ENCODE results near the gene GPR27. TPM values are rescaled to one million over a fixed set of nuclear protein-coding genes. Genes with fewer than 3 reads are reported as not detected.

Gene GPR27
- total RNA-seq, 2 experiments from 2014 or later, result 0.74 to 0.93 TPM

DNA sequence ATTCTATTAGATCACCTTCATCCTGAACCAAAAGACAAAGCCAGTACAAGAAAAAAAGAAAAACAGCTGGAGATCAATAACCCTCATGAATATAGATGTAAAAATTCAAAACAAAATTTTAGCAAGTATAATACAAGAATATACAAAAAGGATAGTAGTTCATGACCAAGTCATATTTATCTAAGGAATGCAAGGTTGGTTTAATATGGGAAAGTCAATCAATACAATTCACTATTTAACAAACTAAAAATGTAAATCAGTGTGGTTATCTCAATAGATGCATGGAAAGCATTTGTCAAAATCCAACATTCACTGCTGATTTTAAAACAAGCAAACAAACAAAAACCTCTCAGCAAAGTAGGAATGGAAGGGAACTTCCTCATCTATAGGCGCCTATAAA, 11.0 kb upstream of the GPR27 start:
- Mint-ChIP-seq H3K9me3 (peaks cover 29% of the 10 kb centered on the region), H3K36me3 (ENCODE audit: low read depth) (peaks cover 3% of the 10 kb centered on the region), H3K4me3 (no peak overlapping the region), H3K4me1 (ENCODE audit: low read depth) (no peaks in the 10 kb centered on the region), H3K27ac (no peak overlapping the region), H3K27me3 (ENCODE audit: low read depth) (peaks cover 2% of the 10 kb centered on the region)
- no peak for DNase-seq
- intact Hi-C loops (cut with micrococcal nuclease), result no loop called here
- CTCF ChIA-PET, result interaction anchor here (0.6 to 2.5 kb wide), 2 partner anchors 13 to 490 kb away, joined by 3 to 11 read pairs; no protein-coding TSS in a partner anchor

DNA sequence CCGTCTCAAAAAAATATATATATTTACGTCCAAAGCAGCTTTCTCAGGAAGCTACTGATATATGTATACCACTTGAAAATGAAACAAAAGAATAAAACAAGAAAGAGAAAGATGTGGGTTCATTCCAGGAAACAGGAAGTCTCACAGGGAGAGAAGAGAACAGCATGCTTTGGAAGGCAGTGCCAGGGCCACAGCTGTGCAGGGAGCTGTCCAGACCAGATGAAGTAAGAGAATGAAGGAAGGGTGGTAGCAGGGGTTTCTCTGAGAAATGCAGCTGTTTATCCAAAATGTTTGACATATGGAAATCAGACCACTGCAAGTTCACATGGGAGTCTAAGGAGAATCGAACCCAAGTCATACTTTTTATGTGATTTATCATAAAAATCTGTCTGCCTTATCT, 8.9 kb upstream of the GPR27 start:
- CTCF ChIA-PET, result no interaction called here
- no peak overlapping the region for H3K27ac Mint-ChIP-seq

DNA sequence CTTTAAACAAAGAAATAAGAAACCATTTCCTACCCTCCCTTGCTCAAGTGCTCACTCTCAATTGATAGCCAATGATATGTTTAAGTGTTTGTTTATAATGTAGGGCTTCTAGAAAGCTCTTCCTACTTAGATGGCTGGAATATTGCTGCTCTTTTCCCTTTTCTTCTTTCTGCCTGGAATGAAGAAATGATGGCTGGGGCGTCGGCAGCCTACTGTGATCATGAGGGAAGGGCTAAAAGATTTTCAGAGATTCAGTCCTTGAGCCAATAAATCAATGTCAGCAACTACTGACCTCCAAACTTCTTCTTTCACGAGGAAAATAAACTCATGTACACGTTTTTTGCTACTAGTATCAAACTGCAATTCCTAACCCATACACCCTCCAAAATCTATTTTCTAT, 2.1 kb upstream of the GPR27 start:
- CTCF ChIA-PET, result no interaction called here
- Mint-ChIP-seq H3K27me3 (ENCODE audit: low read depth) (peaks cover 29% of the 10 kb centered on the region), H3K9me3 (no peaks in the 10 kb centered on the region), H3K36me3 (ENCODE audit: low read depth) (no peaks in the 10 kb centered on the region), H3K4me3 (no peak overlapping the region), H3K27ac (no peak overlapping the region), H3K4me1 (ENCODE audit: low read depth) (peaks cover 7% of the 10 kb centered on the region)
- no peak for DNase-seq
- intact Hi-C loops (cut with micrococcal nuclease), result loop anchor here (5.0 kb wide), 1 partner anchor 39 kb away; no protein-coding TSS in a partner anchor

More for the DNA sequence above, 8.9 kb upstream of the GPR27 start:
- Mint-ChIP-seq H3K4me3 (no peak overlapping the region), H3K9me3 (peaks cover 29% of the 10 kb centered on the region), H3K4me1 (ENCODE audit: low read depth) (no peaks in the 10 kb centered on the region), H3K36me3 (ENCODE audit: low read depth) (peaks cover 3% of the 10 kb centered on the region), H3K27me3 (ENCODE audit: low read depth) (no peaks in the 10 kb centered on the region)
- intact Hi-C loops (cut with micrococcal nuclease), result no loop called here
- no peak for DNase-seq

DNA sequence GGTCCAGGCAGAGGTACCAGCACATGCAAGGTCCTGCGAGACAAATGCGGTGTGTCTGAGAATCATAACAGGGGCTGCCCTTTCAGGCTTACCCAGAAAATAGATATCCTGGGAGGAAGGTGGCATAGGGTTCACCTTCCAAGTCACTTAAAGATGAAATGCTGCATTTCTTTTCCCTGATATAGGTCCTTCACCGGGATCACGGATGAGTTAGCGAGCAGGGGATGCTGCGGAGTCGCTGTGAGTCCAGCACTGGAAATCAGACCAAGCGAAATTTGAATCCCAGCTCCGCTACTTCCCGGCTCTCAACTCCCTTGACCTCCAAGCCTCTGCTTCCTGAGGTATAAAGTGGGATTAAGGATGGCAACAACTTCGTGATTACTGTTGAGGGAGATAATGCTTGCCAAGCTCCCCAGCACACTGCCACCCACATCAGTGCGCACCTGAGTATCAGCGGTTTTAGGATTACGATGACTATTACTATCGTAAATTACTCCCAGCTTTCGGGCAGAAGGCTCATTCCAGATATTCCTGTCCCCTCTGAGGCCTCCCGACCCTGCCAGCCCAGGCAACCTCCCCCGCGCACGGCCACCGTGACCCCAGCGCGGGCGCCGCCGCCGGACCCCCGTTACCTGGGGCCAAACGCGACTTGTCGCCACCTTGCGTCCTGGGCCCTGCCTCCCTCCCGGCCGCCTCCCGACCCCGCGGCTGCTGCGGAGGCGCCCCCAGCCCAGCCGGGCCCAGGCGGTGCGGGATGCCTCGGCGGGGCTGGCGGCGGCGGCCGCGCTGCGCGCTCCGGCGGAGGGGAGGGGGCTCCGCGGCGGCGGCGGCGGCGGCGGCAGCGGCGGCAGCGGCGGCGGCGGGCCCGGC, 589 bp upstream of the GPR27 start:
- H3K4me3 Mint-ChIP-seq, result peak overlapping the region; percentile 64
- no peaks in the 10 kb centered on the region for H3K36me3 Mint-ChIP-seq (ENCODE audit: low read depth)
- H3K4me1 Mint-ChIP-seq (ENCODE audit: low read depth), result peaks cover 7% of the 10 kb centered on the region
- H3K9me3 Mint-ChIP-seq, result no peaks in the 10 kb centered on the region
- DNase-seq, result no peak
- no peak overlapping the region for H3K27ac Mint-ChIP-seq
- intact Hi-C loops (cut with micrococcal nuclease), result loop anchor here (1.0 to 5.0 kb wide), 2 partner anchors 23 to 41 kb away; no protein-coding TSS in a partner anchor
- CTCF ChIA-PET, result interaction anchor here (0.7 to 1.7 kb wide), 3 partner anchors 42 to 1246 kb away, joined by 3 to 8 read pairs (median 4); no protein-coding TSS in a partner anchor
- peaks cover 33% of the 10 kb centered on the region for H3K27me3 Mint-ChIP-seq (ENCODE audit: low read depth)

DNA sequence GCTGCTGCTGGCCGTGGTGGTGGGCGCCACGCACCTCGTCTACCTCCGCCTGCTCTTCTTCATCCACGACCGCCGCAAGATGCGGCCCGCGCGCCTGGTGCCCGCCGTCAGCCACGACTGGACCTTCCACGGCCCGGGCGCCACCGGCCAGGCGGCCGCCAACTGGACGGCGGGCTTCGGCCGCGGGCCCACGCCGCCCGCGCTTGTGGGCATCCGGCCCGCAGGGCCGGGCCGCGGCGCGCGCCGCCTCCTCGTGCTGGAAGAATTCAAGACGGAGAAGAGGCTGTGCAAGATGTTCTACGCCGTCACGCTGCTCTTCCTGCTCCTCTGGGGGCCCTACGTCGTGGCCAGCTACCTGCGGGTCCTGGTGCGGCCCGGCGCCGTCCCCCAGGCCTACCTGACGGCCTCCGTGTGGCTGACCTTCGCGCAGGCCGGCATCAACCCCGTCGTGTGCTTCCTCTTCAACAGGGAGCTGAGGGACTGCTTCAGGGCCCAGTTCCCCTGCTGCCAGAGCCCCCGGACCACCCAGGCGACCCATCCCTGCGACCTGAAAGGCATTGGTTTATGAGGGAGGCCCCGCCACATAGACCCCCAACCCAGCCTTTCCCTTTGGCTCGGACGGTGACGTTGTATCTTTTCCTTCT, 1.1 kb downstream of the GPR27 start:
- CTCF ChIA-PET, result interaction anchor here (0.9 kb wide), 1 partner anchor 30 kb away, joined by 3 read pairs; no protein-coding TSS in a partner anchor
- Mint-ChIP-seq H3K4me3 (peak overlapping the region; percentile 60), H3K9me3 (no peaks in the 10 kb centered on the region), H3K36me3 (ENCODE audit: low read depth) (no peaks in the 10 kb centered on the region), H3K27ac (no peak overlapping the region), H3K27me3 (ENCODE audit: low read depth) (peaks cover 36% of the 10 kb centered on the region), H3K4me1 (ENCODE audit: low read depth) (peaks cover 7% of the 10 kb centered on the region)
- DNase-seq, result no peak
- intact Hi-C loops (cut with micrococcal nuclease), result loop anchor here (2.0 to 5.0 kb wide), 3 partner anchors 28 to 42 kb away; partner anchors contain the start of gene PROK2

DNA sequence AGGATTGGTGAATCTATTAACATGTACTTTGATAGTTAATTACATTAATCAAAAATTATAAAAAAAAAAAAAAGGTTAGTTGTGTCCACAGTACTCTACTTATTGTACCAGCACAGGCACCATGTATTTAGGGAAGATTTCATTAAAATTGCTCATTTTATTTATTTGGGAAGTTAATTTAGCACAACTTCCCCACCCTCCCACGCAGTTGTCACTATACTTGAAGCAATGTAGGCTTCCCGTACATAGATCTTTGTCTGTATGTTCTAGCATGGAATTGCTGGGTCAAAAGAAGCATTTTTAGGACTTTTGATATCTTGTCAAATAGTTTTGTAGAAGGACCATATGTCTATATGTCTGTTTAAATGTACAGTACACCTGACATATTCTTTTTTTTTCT, 4.4 kb downstream of the GPR27 start:
- Mint-ChIP-seq H3K36me3 (ENCODE audit: low read depth) (no peaks in the 10 kb centered on the region), H3K27ac (no peak overlapping the region), H3K4me3 (no peak overlapping the region), H3K4me1 (ENCODE audit: low read depth) (peaks cover 5% of the 10 kb centered on the region), H3K9me3 (no peaks in the 10 kb centered on the region), H3K27me3 (ENCODE audit: low read depth) (peaks cover 24% of the 10 kb centered on the region)
- DNase-seq, result no peak
- intact Hi-C loops (cut with micrococcal nuclease), result no loop called here
- CTCF ChIA-PET, result interaction anchor here (1.5 kb wide), 1 partner anchor 47 kb away, joined by 4 read pairs; no protein-coding TSS in a partner anchor

DNA sequence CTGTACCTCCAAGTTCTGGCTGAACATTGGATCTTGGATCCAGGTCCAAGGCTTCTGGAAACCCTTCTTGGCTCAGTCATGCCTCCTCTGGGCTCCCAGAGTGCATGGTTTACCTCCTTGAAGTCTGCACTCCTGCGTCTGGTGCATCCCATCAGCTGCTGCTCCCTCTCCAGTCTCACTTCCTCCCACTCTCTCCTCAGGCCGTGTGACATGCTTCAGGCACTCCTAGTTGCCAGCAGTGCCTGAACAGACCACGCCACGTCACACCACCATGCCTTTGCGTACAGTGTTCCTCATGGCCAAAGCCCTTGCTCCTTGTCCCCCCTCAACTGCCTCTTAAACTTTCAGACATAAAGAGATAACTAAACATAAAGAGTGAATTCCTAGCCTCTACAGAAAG, 5.7 kb downstream of the GPR27 start:
- peaks cover 23% of the 10 kb centered on the region for H3K27me3 Mint-ChIP-seq (ENCODE audit: low read depth)
- intact Hi-C loops (cut with micrococcal nuclease), result no loop called here
- no peak for DNase-seq
- peaks cover 5% of the 10 kb centered on the region for H3K4me1 Mint-ChIP-seq (ENCODE audit: low read depth)
- no peak overlapping the region for H3K27ac Mint-ChIP-seq
- no peaks in the 10 kb centered on the region for H3K36me3 Mint-ChIP-seq (ENCODE audit: low read depth)
- no peak overlapping the region for H3K4me3 Mint-ChIP-seq
- no peaks in the 10 kb centered on the region for H3K9me3 Mint-ChIP-seq
- CTCF ChIA-PET, result no interaction called here

DNA sequence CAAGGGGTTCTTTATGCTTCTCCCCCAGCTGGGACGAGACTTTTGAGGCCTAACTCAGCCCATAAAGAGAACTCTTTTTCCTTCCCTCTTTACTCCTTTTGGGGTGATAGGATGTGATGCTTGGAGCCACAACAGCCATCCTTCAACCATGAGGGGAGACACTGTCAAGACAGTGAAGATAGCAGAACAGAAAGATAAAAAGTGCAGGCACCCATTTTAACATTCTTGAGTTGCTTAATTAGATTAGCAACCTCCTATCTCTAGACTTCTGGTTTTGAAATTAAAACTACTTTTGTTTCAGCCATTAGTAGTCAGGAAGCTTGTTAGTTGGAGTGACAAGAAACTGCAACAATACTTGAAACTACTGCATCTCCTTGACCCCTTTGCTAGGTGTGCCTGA, 6.5 kb downstream of the GPR27 start:
- CTCF ChIA-PET, result no interaction called here
- Mint-ChIP-seq H3K27ac (no peak overlapping the region), H3K27me3 (ENCODE audit: low read depth) (peaks cover 18% of the 10 kb centered on the region), H3K4me1 (ENCODE audit: low read depth) (peaks cover 4% of the 10 kb centered on the region), H3K9me3 (no peaks in the 10 kb centered on the region), H3K36me3 (ENCODE audit: low read depth) (no peaks in the 10 kb centered on the region), H3K4me3 (no peak overlapping the region)
- intact Hi-C loops (cut with micrococcal nuclease), result no loop called here
- no peak for DNase-seq

DNA sequence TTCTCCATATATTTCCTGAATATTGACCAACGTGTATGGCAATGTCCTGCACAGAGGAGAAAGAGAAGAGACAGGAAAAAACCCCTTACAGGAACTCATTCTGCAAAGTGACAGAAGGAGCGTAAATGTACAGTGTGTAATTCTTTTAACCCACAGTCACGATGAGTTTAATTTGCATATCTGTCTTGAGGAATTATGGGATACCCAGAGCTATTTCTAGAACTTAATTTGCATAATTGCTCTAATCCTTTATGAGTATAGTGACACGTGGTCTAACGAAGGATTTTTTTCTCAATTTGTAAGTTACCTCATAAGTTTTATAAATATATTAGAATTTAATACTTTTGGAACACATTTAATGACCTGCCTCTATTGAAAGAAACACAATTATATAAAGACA, 9.8 kb downstream of the GPR27 start:
- Mint-ChIP-seq H3K36me3 (ENCODE audit: low read depth) (no peaks in the 10 kb centered on the region), H3K27ac (no peak overlapping the region), H3K4me3 (no peak overlapping the region), H3K27me3 (ENCODE audit: low read depth) (peaks cover 7% of the 10 kb centered on the region), H3K4me1 (ENCODE audit: low read depth) (no peaks in the 10 kb centered on the region), H3K9me3 (no peaks in the 10 kb centered on the region)
- intact Hi-C loops (cut with micrococcal nuclease), result no loop called here
- CTCF ChIA-PET, result interaction anchor here (0.8 to 1.0 kb wide), 3 partner anchors 33 to 111 kb away, joined by 3 to 5 read pairs (median 3); no protein-coding TSS in a partner anchor
- DNase-seq, result no peak

DNA sequence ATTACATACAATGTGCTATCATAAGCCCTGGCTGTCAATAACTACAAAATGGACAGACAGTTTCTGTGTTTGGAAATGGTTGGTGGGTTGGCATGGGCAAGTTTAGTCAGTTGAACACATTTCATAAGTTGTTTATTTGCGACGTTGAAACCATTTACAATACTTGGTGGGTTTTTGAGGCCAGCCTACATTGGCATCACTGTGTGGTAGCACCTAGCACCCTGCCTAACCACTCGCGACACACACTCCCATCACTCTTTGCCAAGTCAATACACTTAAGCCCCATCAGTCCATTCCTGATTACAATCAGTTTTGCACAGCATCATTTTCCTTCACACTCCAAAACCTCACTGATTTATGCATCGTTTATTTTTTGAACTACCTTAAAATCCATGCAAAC, 17.5 kb downstream of the GPR27 start:
- intact Hi-C loops (cut with micrococcal nuclease), result no loop called here
- no peaks in the 10 kb centered on the region for H3K4me1 Mint-ChIP-seq (ENCODE audit: low read depth)
- H3K9me3 Mint-ChIP-seq, result no peaks in the 10 kb centered on the region
- H3K27me3 Mint-ChIP-seq (ENCODE audit: low read depth), result peaks cover 5% of the 10 kb centered on the region
- H3K36me3 Mint-ChIP-seq (ENCODE audit: low read depth), result no peaks in the 10 kb centered on the region
- CTCF ChIA-PET, result no interaction called here
- H3K27ac Mint-ChIP-seq, result no peak overlapping the region
- DNase-seq, result no peak
- no peak overlapping the region for H3K4me3 Mint-ChIP-seq

DNA sequence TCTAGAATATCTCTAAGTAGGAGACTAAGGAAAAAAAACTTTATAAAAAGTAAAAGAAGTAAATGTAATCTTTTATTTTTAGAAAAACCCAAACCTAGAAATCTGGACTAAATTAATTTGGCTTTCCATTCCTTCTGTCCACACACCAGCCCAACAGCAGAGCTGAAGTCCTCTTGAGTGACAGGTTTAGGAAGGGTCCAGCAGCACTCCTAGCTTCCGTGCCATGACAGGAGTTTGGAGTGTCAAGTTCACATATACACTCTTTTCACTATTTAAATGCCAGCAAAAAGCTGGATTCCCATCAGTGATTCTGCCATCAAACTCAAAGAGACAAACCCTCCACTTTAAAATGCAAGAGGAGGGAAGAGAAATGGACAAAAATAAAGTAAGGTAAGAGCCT, 18.2 kb downstream of the GPR27 start:
- Mint-ChIP-seq H3K36me3 (ENCODE audit: low read depth) (no peaks in the 10 kb centered on the region), H3K9me3 (no peaks in the 10 kb centered on the region), H3K27ac (no peak overlapping the region), H3K27me3 (ENCODE audit: low read depth) (peaks cover 5% of the 10 kb centered on the region), H3K4me1 (ENCODE audit: low read depth) (no peaks in the 10 kb centered on the region), H3K4me3 (no peak overlapping the region)
- DNase-seq, result no peak
- CTCF ChIA-PET, result interaction anchor here (0.7 kb wide), 1 partner anchor 44 kb away, joined by 3 read pairs; no protein-coding TSS in a partner anchor
- intact Hi-C loops (cut with micrococcal nuclease), result no loop called here

DNA sequence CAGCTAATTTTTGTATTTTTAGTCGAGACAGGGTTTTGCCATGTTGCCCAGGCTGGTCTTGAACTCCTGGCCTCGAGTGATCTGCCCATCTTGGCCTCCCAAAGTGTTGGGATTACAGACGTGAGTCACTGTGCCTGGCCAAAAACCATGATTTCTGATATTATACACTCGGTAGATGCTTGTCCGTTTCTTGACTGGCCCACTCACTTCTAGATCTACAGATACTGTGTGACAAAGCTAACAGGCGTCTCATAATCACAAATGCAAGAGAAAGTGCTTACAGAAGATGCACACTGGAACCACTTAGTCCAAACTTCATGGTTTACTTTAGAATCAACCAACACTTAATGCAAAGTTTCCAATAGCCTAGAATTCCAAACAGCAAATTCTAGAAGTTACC, 22.9 kb downstream of the GPR27 start:
- Mint-ChIP-seq H3K27me3 (ENCODE audit: low read depth) (peaks cover 12% of the 10 kb centered on the region), H3K4me1 (ENCODE audit: low read depth) (no peaks in the 10 kb centered on the region), H3K9me3 (no peaks in the 10 kb centered on the region), H3K36me3 (ENCODE audit: low read depth) (no peaks in the 10 kb centered on the region), H3K4me3 (no peak overlapping the region), H3K27ac (no peak overlapping the region)
- no peak for DNase-seq
- intact Hi-C loops (cut with micrococcal nuclease), result no loop called here
- CTCF ChIA-PET, result interaction anchor here (0.7 kb wide), 1 partner anchor 986 kb away, joined by 3 read pairs; no protein-coding TSS in a partner anchor

All from activated naive CD4-positive, alpha-beta T cell treated with anti-CD3 and anti-CD28 coated beads for 36 hours (primary cell).